SU-DHL-6 (cell line): Measurements from ENCODE around the gene WDR86.

Experiments
- H2AFZ ChIP-seq: fragments of 200-600 bp; sonication (generic); 2 replicates; pipeline ENCODE4 v1.6.1; 2014; ENCODE audit warnings: low read depth, mild to moderate bottlenecking, moderate library complexity, mixed read lengths, antibody characterized with exemption, low read length; ENCODE audit not compliant: severe bottlenecking
- H3F3A ChIP-seq: fragments of 200-600 bp; shearing (Covaris generic); 2 replicates; pipeline ENCODE4 v1.6.0; 2016; ENCODE audit warnings: antibody characterized with exemption, mild to moderate bottlenecking; ENCODE audit not compliant: insufficient read depth
- H3K27ac ChIP-seq: fragments of 200-600 bp; sonication (generic); 2 replicates; pipeline ENCODE4 v1.5.1; 2016; ENCODE audit warnings: low read depth, mild to moderate bottlenecking, low read length, moderate library complexity, mixed read lengths
- H3K27me3 ChIP-seq: fragments of 200-600 bp; sonication (generic), shearing (Covaris generic); 2 replicates; pipeline ENCODE4 v1.6.0; 2014; ENCODE audit warnings: mild to moderate bottlenecking, low read length
- H3K36me3 ChIP-seq: fragments of 200-600 bp; sonication (generic); 2 replicates; pipeline ENCODE4 v1.6.1; 2014; ENCODE audit warnings: mild to moderate bottlenecking, low read length, mixed read lengths
- H3K4me2 ChIP-seq: fragments of 300-600, 200-600 bp; shearing (Covaris generic), sonication (generic); 2 replicates; pipeline ENCODE4 v1.6.0; 2014; ENCODE audit warnings: low read length, low read depth, mild to moderate bottlenecking; ENCODE audit not compliant: poor library complexity, severe bottlenecking
- H3K4me3 ChIP-seq: fragments of 200-600 bp; sonication (generic); 2 replicates; pipeline ENCODE4 v1.5.1; 2014; ENCODE audit warnings: antibody characterized with exemption, low read length, mild to moderate bottlenecking, mixed read lengths; ENCODE audit not compliant: insufficient read depth, poor library complexity, severe bottlenecking
- H3K79me2 ChIP-seq: fragments of 200-600 bp; sonication (generic); 2 replicates; pipeline ENCODE4 v1.6.1; 2014; ENCODE audit warnings: mild to moderate bottlenecking, low read length, moderate library complexity; ENCODE audit not compliant: insufficient read depth
- H3K9ac ChIP-seq: fragments of 200-600 bp; sonication (generic); 2 replicates; pipeline ENCODE4 v1.7.0; 2014; ENCODE audit warnings: mild to moderate bottlenecking, low read length
- H3K9me2 ChIP-seq: fragments of 200-600 bp; sonication (generic); replicated peaks from 2 replicates; pipeline ENCODE4 v1.6.1; 2014; ENCODE audit warnings: low read length; ENCODE audit not compliant: insufficient read depth
- H3K9me3 ChIP-seq: fragments of 200-600 bp; sonication (generic); 2 replicates; pipeline ENCODE4 v1.6.1; 2014; ENCODE audit warnings: low read length, mixed read lengths; ENCODE audit not compliant: insufficient read depth
- H4K20me1 ChIP-seq: fragments of 200-600 bp; sonication (generic); 2 replicates; pipeline ENCODE4 v1.6.1; 2014; ENCODE audit warnings: low read depth, mild to moderate bottlenecking, antibody characterized with exemption, low read length, moderate library complexity, mixed read lengths
- CTCF ChIP-seq: fragments of 200-600 bp; sonication (generic); IDR thresholded peaks from one replicate; pipeline ENCODE4 v1.5.1; 2017; ENCODE audit warnings: antibody characterized with exemption, mild to moderate bottlenecking, low read length, moderate library complexity; ENCODE audit not compliant: insufficient read depth, poor library complexity, severe bottlenecking
- EZH2phosphoT487 ChIP-seq: fragments of 200-600 bp; sonication (generic), shearing (Covaris generic); conservative IDR thresholded peaks from 2 replicates; pipeline ENCODE4 v1.6.1; 2018; ENCODE audit warnings: mild to moderate bottlenecking, antibody characterized with exemption, low read length, moderate library complexity, mixed read lengths

The WDR86 gene

GRCh38 chr7:151406886-151407583 is 2.8 kb downstream of the WDR86 start:
- Histone ChIP-seq H3K27ac (no peak overlapping the region), H2AFZ (no peak overlapping the region), H3K9me3 (no peaks in the 10 kb centered on the region), H3K27me3 (no peaks in the 10 kb centered on the region), H3K36me3 (no peaks in the 10 kb centered on the region), H3K9ac (no peak overlapping the region), H3F3A (no peaks in the 10 kb centered on the region), H3K9me2 (no peaks in the 10 kb centered on the region), H3K79me2 (no peaks in the 10 kb centered on the region), H4K20me1 (no peaks in the 10 kb centered on the region), H3K4me2 (no peak overlapping the region), H3K4me3 (no peak overlapping the region)
- TF ChIP-seq CTCF: no peak
- no peak for TF ChIP-seq EZH2phosphoT487

- Histone ChIP-seq H3K36me3 (no peaks in the 10 kb centered on the region), H3K9ac (no peak overlapping the region), H3K4me2 (no peak overlapping the region), H3K79me2 (no peaks in the 10 kb centered on the region), H3K27me3 (no peaks in the 10 kb centered on the region), H4K20me1 (no peaks in the 10 kb centered on the region), H3K4me3 (no peak overlapping the region), H3K27ac (no peak overlapping the region), H3K9me2 (no peaks in the 10 kb centered on the region), H3K9me3 (no peaks in the 10 kb centered on the region), H2AFZ (no peak overlapping the region), H3F3A (no peaks in the 10 kb centered on the region)
- TF ChIP-seq CTCF (no peak), EZH2phosphoT487 (no peak)
Measured at GRCh38 chr7:151406051-151406875, 3.6 kb downstream of the WDR86 start.

- TF ChIP-seq CTCF (no peak), EZH2phosphoT487 (no peak)
- Histone ChIP-seq H3K27me3 (no peaks in the 10 kb centered on the region), H3K4me2 (no peak overlapping the region), H2AFZ (no peak overlapping the region), H4K20me1 (no peaks in the 10 kb centered on the region), H3K9me3 (no peaks in the 10 kb centered on the region), H3K4me3 (no peak overlapping the region), H3K27ac (no peak overlapping the region), H3K79me2 (no peaks in the 10 kb centered on the region), H3K9ac (no peak overlapping the region), H3F3A (no peaks in the 10 kb centered on the region), H3K36me3 (no peaks in the 10 kb centered on the region), H3K9me2 (no peaks in the 10 kb centered on the region)
Measured at GRCh38 chr7:151405588-151405987, 4.2 kb downstream of the WDR86 start.
